SK-N-SH treated with all-trans-retinoic acid at 6 μM for 48 hours (cell line): ENCODE data around the gene CDC42EP3.

Experiments used
- ATAC-seq: fragments of 200-7000 bp; cut with Tn5 transposase; 3 replicates; pipeline ENCODE4 v1.9.1; 2020; ENCODE audit warnings: mild to moderate bottlenecking, moderate library complexity
- BACH2 ChIP-seq: fragments of 250-450 bp; sonication (Bioruptor Pico); IDR thresholded peaks from 2 replicates; pipeline ENCODE4 v1.9.0; 2021; ENCODE audit warnings: mild to moderate bottlenecking, borderline replicate concordance
- CSDC2 ChIP-seq: fragments of 250-450 bp; sonication (Bioruptor Pico); IDR thresholded peaks from 2 replicates; pipeline ENCODE4 v1.5.0; 2020; ENCODE audit warnings: mild to moderate bottlenecking, moderate library complexity
- CSRNP3 ChIP-seq: fragments of 250-450 bp; sonication (Bioruptor Pico); IDR thresholded peaks from 2 replicates; pipeline ENCODE4 v1.5.1; 2021; ENCODE audit warnings: mild to moderate bottlenecking, moderate library complexity
- GLIS3 ChIP-seq: fragments of 250-450 bp; sonication (Bioruptor Pico); IDR thresholded peaks from 2 replicates; pipeline ENCODE4 v1.5.0; 2020; ENCODE audit warnings: mild to moderate bottlenecking, moderate library complexity
- ISL1 ChIP-seq: fragments of 250-450 bp; sonication (Bioruptor Pico); IDR thresholded peaks from 2 replicates; pipeline ENCODE4 v2.1.2; 2022; ENCODE audit warnings: mild to moderate bottlenecking, moderate library complexity
- OSR1 ChIP-seq: fragments of 250-450 bp; sonication (Bioruptor Pico); IDR thresholded peaks from 2 replicates; pipeline ENCODE4 v1.8.0; 2022; ENCODE audit warnings: moderate library complexity, mild to moderate bottlenecking, inconsistent platforms
- POU6F1 ChIP-seq: fragments of 250-450 bp; sonication (Bioruptor Pico); IDR thresholded peaks from 2 replicates; pipeline ENCODE4 v1.8.0; 2021; ENCODE audit warnings: low read depth, mild to moderate bottlenecking, moderate library complexity, borderline replicate concordance
- PPARA ChIP-seq: fragments of 250-450 bp; sonication (Bioruptor Pico); IDR thresholded peaks from 2 replicates; pipeline ENCODE4 v1.5.0; 2020; ENCODE audit warnings: mild to moderate bottlenecking, borderline replicate concordance
- RARB ChIP-seq: fragments of 250-450 bp; sonication (Bioruptor Pico); IDR thresholded peaks from 2 replicates; pipeline ENCODE4 v1.8.0; 2021; ENCODE audit warnings: mild to moderate bottlenecking, moderate library complexity
- SNAI2 ChIP-seq: fragments of 250-450 bp; sonication (Bioruptor Pico); IDR thresholded peaks from 2 replicates; pipeline ENCODE4 v1.5.0; 2020; ENCODE audit warnings: mild to moderate bottlenecking, moderate library complexity
- TCF4 ChIP-seq: fragments of 250-450 bp; sonication (Bioruptor Pico); IDR thresholded peaks from 2 replicates; pipeline ENCODE4 v1.8.0; 2021; ENCODE audit warnings: mild to moderate bottlenecking, moderate library complexity, borderline replicate concordance
- ZC3H10 ChIP-seq: fragments of 250-450 bp; sonication (Bioruptor Pico); IDR thresholded peaks from 2 replicates; pipeline ENCODE4 v1.5.1; 2021; ENCODE audit warnings: mild to moderate bottlenecking, moderate library complexity
- ZFP3 ChIP-seq: fragments of 250-450 bp; sonication (Bioruptor Pico); IDR thresholded peaks from 2 replicates; pipeline ENCODE4 v1.5.0; 2020; ENCODE audit warnings: mild to moderate bottlenecking, moderate library complexity
- ZFP30 ChIP-seq: fragments of 450-650 bp; formaldehyde crosslinking; IDR thresholded peaks from 2 replicates; pipeline ENCODE4 v1.5.0; 2022; ENCODE audit warnings: mild to moderate bottlenecking, moderate library complexity
- ZNF565 ChIP-seq: fragments of 450-650 bp; formaldehyde crosslinking; conservative IDR thresholded peaks from 2 replicates; pipeline ENCODE4 v1.5.0; 2020; ENCODE audit warnings: low read depth, mild to moderate bottlenecking, moderate library complexity
- ZNF8 ChIP-seq: fragments of 450-650 bp; formaldehyde crosslinking; IDR thresholded peaks from 2 replicates; pipeline ENCODE4 v1.5.0; 2020; ENCODE audit warnings: mild to moderate bottlenecking, moderate library complexity
- TF ChIP-seq, protein P1 (sequence below): fragments of 250-450 bp; sonication (Bioruptor Pico); IDR thresholded peaks from 2 replicates; pipeline ENCODE4 v1.8.0; 2020; ENCODE audit warnings: mild to moderate bottlenecking, moderate library complexity, borderline replicate concordance
- TF ChIP-seq, protein P2 (sequence below): fragments of 250-450 bp; sonication (Bioruptor Pico); IDR thresholded peaks from 2 replicates; pipeline ENCODE4 v1.5.1; 2020; ENCODE audit warnings: low read depth, mild to moderate bottlenecking, moderate library complexity
- TF ChIP-seq, protein P3 (sequence below): fragments of 250-450 bp; sonication (Bioruptor Pico); IDR thresholded peaks from 2 replicates; pipeline ENCODE4 v1.5.0; 2020; ENCODE audit warnings: mild to moderate bottlenecking, moderate library complexity

CDC42EP3 gene

GRCh38 chr2:37689751-37690150 lies 18.3 kb upstream of the CDC42EP3 start:
- peak; percentile 41 for ATAC-seq
- TF ChIP-seq, protein P1, sequence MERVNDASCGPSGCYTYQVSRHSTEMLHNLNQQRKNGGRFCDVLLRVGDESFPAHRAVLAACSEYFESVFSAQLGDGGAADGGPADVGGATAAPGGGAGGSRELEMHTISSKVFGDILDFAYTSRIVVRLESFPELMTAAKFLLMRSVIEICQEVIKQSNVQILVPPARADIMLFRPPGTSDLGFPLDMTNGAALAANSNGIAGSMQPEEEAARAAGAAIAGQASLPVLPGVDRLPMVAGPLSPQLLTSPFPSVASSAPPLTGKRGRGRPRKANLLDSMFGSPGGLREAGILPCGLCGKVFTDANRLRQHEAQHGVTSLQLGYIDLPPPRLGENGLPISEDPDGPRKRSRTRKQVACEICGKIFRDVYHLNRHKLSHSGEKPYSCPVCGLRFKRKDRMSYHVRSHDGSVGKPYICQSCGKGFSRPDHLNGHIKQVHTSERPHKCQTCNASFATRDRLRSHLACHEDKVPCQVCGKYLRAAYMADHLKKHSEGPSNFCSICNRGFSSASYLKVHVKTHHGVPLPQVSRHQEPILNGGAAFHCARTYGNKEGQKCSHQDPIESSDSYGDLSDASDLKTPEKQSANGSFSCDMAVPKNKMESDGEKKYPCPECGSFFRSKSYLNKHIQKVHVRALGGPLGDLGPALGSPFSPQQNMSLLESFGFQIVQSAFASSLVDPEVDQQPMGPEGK (CRISPR knock-in tag), result no peak
- TF ChIP-seq CSDC2 (0 out of 2 replicates have a peak, but pooled peaks have one; percentile 46), PPARA (CRISPR knock-in tag) (no peak)

GRCh38 chr2:37688771-37689468 lies 17.5 kb upstream of the CDC42EP3 start:
- peak; percentile 97 for ATAC-seq
- TF ChIP-seq TCF4 (CRISPR knock-in tag) (no peak), CSRNP3 (CRISPR knock-in tag) (no peak), ZFP3 (CRISPR knock-in tag) (peak; percentile 76; the same call in 1 of the 2 replicates), CSDC2 (peak; percentile 81), OSR1 (no peak), RARB (CRISPR knock-in tag) (no peak), GLIS3 (no peak), SNAI2 (CRISPR knock-in tag) (peak; percentile 13; the same call in 1 of the 2 replicates), PPARA (CRISPR knock-in tag) (no peak), ISL1 (peak; percentile 86), ZNF8 (CRISPR knock-in tag) (peak; percentile 36; the same call in 1 of the 2 replicates), ZFP30 (no peak)
- TF ChIP-seq, protein P2, sequence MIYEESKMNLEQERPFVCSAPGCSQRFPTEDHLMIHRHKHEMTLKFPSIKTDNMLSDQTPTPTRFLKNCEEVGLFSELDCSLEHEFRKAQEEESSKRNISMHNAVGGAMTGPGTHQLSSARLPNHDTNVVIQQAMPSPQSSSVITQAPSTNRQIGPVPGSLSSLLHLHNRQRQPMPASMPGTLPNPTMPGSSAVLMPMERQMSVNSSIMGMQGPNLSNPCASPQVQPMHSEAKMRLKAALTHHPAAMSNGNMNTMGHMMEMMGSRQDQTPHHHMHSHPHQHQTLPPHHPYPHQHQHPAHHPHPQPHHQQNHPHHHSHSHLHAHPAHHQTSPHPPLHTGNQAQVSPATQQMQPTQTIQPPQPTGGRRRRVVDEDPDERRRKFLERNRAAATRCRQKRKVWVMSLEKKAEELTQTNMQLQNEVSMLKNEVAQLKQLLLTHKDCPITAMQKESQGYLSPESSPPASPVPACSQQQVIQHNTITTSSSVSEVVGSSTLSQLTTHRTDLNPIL (CRISPR knock-in tag), result peak; percentile 41; the same call in 1 of the 2 replicates

- no peak for ATAC-seq
- no peak for TF ChIP-seq ZNF565 (CRISPR knock-in tag)
- TF ChIP-seq, protein P3, sequence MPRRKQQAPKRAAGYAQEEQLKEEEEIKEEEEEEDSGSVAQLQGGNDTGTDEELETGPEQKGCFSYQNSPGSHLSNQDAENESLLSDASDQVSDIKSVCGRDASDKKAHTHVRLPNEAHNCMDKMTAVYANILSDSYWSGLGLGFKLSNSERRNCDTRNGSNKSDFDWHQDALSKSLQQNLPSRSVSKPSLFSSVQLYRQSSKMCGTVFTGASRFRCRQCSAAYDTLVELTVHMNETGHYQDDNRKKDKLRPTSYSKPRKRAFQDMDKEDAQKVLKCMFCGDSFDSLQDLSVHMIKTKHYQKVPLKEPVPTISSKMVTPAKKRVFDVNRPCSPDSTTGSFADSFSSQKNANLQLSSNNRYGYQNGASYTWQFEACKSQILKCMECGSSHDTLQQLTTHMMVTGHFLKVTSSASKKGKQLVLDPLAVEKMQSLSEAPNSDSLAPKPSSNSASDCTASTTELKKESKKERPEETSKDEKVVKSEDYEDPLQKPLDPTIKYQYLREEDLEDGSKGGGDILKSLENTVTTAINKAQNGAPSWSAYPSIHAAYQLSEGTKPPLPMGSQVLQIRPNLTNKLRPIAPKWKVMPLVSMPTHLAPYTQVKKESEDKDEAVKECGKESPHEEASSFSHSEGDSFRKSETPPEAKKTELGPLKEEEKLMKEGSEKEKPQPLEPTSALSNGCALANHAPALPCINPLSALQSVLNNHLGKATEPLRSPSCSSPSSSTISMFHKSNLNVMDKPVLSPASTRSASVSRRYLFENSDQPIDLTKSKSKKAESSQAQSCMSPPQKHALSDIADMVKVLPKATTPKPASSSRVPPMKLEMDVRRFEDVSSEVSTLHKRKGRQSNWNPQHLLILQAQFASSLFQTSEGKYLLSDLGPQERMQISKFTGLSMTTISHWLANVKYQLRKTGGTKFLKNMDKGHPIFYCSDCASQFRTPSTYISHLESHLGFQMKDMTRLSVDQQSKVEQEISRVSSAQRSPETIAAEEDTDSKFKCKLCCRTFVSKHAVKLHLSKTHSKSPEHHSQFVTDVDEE (CRISPR knock-in tag), result no peak
- no peak for TF ChIP-seq PPARA (CRISPR knock-in tag)
- no peak for TF ChIP-seq ZC3H10 (CRISPR knock-in tag)
- TF ChIP-seq OSR1, result no peak
- TF ChIP-seq ISL1, result no peak
- TF ChIP-seq ZFP30, result no peak
- TF ChIP-seq TCF4 (CRISPR knock-in tag), result no peak
- no peak for TF ChIP-seq CSRNP3 (CRISPR knock-in tag)
- TF ChIP-seq, protein P2 (CRISPR knock-in tag), result no peak
- no peak for TF ChIP-seq ZFP3 (CRISPR knock-in tag)
- no peak for TF ChIP-seq SNAI2 (CRISPR knock-in tag)
- no peak for TF ChIP-seq GLIS3
- no peak for TF ChIP-seq BACH2 (CRISPR knock-in tag)
- TF ChIP-seq POU6F1 (CRISPR knock-in tag), result no peak
- TF ChIP-seq, all 23 proteins: peak for 0
These were observed 15.5 kb upstream of the CDC42EP3 start for GRCh38 chr2:37686792-37687526.
